ENCODE data around the gene CDH23.

DNA sequence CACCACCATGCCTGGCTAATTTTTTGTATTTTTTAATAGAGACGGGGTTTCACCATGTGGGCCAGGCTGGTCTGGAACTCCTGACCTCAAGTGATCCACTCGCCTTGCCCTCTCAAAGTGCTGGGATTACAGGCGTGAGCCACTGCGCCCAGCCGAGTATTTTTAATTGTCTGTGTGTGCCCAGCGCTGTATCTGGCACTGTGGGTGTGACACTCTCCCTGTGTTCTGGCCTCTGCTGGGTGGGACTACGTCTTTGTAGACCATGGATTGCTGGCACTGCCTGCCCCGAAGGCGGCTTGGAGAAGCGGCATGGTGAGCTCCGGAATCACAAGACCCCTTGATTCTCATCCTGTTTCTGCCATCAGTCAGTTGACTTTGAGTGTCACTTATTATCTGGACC lies 136.2 kb downstream of the CDH23 start:
- TF ChIP-seq, protein P1, sequence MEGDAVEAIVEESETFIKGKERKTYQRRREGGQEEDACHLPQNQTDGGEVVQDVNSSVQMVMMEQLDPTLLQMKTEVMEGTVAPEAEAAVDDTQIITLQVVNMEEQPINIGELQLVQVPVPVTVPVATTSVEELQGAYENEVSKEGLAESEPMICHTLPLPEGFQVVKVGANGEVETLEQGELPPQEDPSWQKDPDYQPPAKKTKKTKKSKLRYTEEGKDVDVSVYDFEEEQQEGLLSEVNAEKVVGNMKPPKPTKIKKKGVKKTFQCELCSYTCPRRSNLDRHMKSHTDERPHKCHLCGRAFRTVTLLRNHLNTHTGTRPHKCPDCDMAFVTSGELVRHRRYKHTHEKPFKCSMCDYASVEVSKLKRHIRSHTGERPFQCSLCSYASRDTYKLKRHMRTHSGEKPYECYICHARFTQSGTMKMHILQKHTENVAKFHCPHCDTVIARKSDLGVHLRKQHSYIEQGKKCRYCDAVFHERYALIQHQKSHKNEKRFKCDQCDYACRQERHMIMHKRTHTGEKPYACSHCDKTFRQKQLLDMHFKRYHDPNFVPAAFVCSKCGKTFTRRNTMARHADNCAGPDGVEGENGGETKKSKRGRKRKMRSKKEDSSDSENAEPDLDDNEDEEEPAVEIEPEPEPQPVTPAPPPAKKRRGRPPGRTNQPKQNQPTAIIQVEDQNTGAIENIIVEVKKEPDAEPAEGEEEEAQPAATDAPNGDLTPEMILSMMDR (IDR thresholded peaks at IDR 0.05; ENCODE audit: low read depth, low read length, poor library complexity, severe bottlenecking): no peak
- TF ChIP-seq EZH2phosphoT487 (IDR thresholded peaks at IDR 0.05; ENCODE audit: borderline replicate concordance, low read length): no peak
